HG02885 (cell line): ENCODE data around the gene BAG3.
A peak's percentile ranks its signal among the peaks of the same experiment; 100 is the strongest.

Experiments
- ATAC-seq: cut with Tn5 transposase; IDR thresholded peaks from one replicate; pipeline ENCODE4 v1.9.1; 2021; ENCODE audit warnings: mild to moderate bottlenecking; ENCODE audit not compliant: unreplicated experiment, poor library complexity

Gene BAG3

GRCh38 chr10:119663866-119664698 is 12.9 kb downstream of the BAG3 start:
- no peak for ATAC-seq

GRCh38 chr10:119665901-119666708 is 14.9 kb downstream of the BAG3 start:
- no peak for ATAC-seq

- no peak for ATAC-seq
Observed at GRCh38 chr10:119666709-119667004, 15.5 kb downstream of the BAG3 start.

- ATAC-seq = no peak
Observed at GRCh38 chr10:119667562-119668328, 16.6 kb downstream of the BAG3 start.

GRCh38 chr10:119668461-119668860 is 17.3 kb downstream of the BAG3 start:
- ATAC-seq = no peak

- no peak for ATAC-seq
Observed at GRCh38 chr10:119669331-119669730, 18.2 kb downstream of the BAG3 start.

GRCh38 chr10:119669975-119670640 is 18.9 kb downstream of the BAG3 start:
- ATAC-seq = no peak

GRCh38 chr10:119670717-119671116 is 19.5 kb downstream of the BAG3 start:
- no peak for ATAC-seq

GRCh38 chr10:119671381-119671780 is 20.2 kb downstream of the BAG3 start:
- ATAC-seq = no peak

- ATAC-seq = no peak
Observed at GRCh38 chr10:119672291-119672690, 21.1 kb downstream of the BAG3 start.

GRCh38 chr10:119673271-119673670 is 22.1 kb downstream of the BAG3 start:
- ATAC-seq = no peak

GRCh38 chr10:119675483-119676170 is 24.4 kb downstream of the BAG3 start:
- no peak for ATAC-seq

GRCh38 chr10:119677126-119677525 is 25.9 kb downstream of the BAG3 start:
- no peak for ATAC-seq

- ATAC-seq = no peak
Observed at GRCh38 chr10:119677904-119678755, 26.9 kb downstream of the BAG3 start.

- no peak for ATAC-seq
Observed at GRCh38 chr10:119679480-119679829, 28.3 kb downstream of the BAG3 start.

- no peak for ATAC-seq
Observed at GRCh38 chr10:119680050-119680449, 28.9 kb downstream of the BAG3 start.

GRCh38 chr10:119680650-119681081 is 29.5 kb downstream of the BAG3 start:
- ATAC-seq = no peak

GRCh38 chr10:119686465-119687191 is 35.4 kb downstream of the BAG3 start:
- ATAC-seq = peak; percentile 80
